GM19372 (cell line): ENCODE data around the gene PTDSS2.

Experiments
- ATAC-seq: cut with Tn5 transposase; IDR thresholded peaks from one replicate; pipeline ENCODE4 v1.9.1; 2021; ENCODE audit warnings: mild to moderate bottlenecking, low read depth, moderate library complexity; ENCODE audit not compliant: unreplicated experiment

PTDSS2 gene

DNA sequence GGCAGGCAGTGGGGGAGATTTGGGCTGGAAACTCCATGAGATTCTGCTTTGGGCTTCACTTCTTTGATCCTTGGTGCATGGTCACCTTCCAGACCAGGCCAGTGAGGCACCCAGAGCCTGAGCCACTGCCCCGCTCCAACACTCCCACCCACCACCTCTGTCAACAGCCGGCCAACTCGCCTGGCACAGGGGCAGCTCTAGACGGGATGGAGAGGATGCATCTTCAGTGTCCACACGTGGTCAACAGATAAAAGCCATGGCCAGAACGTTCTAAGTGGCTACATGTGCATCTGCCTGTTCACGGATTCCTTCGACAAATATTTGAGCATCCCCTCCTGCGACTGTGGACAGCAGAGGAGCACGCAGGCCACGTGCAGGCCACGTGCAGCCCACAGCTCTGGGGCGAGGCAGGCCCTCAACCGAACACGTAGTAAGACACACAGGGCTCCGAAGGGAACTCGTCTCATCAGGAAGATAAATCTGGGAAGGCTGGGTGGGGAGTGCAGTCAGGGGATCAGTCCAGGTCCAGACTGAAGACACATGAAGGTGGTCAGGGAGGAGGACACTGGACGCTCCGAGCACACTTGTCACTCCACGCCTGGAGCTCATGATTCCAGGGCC, 88.5 kb downstream of the PTDSS2 start:
- no peak for ATAC-seq

DNA sequence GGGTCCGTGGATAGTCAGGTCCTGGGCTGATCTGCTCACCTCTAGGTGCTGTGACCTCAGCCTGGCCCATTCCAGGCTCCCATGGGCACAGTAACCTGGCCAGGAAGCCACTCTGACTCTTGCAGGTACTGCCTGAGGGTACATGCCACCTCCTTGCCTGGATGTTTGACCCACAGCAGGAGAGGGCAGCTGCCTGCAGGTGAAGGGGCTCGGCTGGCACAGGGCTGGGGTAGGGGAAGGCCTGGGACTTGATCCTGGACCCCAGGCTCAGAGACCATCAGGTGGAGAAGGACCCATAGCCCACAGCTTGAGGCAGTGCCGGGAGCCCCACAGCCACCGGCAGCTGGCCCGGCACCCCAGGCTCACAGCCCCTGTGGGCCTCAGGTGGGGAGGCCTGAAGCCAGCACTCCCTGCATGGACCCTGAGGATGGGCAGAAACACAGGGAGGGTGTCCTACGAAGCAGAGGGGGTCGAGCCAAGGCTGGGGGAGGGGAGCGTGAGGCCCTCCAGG, 89.9 kb downstream of the PTDSS2 start:
- ATAC-seq, result no peak
